ENCODE results near the gene MED29.

Gene MED29

DNA sequence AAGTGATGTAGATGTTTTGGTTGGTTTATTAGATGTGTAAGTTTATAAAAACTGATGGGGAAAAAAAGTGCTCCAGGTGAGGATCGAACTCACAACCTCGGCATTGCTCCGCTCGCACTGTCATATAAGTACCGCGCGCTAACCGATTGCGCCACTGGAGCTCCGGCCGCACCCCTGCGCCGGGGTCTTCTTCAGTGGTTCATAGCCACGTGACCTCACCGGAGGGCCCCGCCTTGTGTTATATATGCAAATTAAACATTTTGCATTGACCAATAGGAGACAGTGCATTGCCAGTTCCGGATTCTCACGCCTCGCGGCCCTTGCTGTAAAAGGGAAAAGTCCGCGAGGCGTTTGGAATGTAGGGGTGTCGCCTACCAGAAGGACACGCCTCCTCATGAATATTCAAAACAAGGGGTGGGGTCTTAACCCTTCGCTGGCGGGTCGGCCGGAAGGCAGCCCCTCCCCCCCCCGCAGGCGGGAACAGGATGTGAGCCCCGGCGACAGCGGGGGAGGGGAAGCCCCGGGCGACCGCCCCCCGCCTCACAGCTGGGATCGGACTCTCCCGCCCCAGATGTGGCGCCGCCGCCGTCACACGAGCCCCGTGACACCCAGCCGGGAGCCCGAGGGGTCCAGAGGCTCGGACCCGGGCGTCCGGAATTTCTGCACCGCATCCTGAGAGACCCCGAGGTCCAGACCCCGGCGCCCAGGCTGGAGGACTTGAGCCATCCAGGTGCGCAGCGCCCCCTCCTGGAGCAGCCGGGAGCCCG, 21.1 kb downstream of the MED29 start, which contains the start of gene PLEKHG2:
TSS of gene PLEKHG2 (plus strand) at position 570 of the 767 bp plus-strand sequence. CDS start 1,418 bp downstream, outside the sequence.
- peak; percentile 100 for DNase-seq

DNA sequence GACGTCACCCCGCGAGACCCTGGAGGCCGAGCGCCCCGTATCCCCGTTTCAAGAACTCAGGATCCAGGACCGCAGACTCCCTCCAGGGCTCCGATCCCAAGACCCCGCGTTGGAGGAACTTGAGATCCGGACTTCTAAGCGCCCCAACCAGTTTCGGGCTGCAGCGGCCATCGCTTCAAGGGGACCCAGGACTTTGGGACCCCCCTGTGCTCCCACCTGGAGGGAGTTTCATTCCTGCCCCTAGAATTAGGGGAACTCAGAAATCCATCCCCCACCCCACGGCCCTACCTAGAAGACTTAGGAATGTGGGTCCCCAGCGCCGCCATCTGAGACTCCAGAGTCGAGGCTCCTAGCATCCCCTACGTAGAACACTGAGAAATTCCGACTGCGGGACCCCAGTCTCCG, 21.7 kb downstream of the MED29 start:
- DNase-seq: no peak

DNA sequence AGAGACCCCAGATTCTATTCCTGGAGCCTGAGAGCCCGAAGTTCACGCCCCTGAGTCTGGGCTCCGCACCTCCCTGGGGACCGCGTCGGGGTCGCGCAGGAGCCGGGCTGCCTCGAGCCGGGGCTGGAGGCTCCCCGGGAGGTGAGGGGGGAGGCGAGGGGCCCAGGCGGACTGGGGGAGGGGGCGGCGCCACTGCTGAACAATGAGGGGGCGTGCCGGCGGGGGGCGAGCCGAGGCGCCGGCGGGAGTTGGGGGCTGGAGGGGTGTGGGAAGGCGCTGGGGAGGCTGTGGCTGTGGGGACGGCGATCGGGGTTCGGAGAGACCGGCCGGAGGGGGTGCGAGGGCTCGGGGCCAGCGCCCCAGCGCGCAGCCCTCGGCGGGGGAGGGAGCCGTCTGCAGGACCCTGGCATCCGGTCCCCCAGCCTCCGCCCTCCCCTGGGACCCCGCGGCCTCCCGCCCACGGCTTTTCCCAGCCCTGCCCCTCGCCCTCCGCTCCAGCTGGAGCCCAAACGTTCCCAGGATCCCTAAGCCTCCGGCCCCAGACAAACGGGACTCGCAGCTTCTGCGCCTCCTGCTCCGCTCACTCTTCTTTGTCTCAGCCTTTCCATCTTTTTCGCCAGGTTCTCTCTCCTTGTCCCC, 22.2 kb downstream of the MED29 start:
- peak; percentile 50 for DNase-seq

DNA sequence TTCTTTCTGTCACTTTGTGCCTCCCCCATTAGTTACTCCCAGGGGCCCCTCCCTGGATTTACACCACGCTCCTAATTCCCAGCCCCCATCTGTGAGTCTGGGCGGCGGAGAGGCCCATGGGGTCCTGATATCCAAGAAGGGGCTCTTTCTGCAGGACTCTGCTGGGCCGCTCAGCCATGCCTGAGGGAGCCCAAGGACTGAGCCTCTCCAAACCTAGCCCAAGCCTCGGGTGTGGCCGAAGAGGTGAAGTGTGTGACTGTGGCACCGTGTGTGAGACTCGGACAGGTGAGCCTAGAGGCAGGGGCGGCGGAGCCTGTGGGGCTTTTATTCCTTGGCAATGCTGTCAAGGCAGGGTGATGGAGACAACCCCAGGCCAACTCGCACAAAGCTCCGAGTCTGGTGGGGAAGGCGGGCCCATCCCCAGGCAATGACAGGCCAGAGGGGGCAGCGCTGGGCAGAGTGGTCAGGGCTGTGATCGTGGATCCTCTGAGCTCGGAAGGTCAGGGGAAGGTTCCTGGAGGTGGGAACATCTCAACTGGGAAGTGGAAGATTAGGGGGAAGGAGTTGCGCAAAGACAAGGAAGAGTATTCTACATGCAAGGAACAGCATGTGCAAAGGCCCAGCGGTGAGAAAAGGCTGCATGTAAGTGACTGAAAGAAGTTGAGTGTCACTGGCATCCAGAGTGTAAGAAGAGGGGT, 22.9 kb downstream of the MED29 start:
- DNase-seq: peak; percentile 30

DNA sequence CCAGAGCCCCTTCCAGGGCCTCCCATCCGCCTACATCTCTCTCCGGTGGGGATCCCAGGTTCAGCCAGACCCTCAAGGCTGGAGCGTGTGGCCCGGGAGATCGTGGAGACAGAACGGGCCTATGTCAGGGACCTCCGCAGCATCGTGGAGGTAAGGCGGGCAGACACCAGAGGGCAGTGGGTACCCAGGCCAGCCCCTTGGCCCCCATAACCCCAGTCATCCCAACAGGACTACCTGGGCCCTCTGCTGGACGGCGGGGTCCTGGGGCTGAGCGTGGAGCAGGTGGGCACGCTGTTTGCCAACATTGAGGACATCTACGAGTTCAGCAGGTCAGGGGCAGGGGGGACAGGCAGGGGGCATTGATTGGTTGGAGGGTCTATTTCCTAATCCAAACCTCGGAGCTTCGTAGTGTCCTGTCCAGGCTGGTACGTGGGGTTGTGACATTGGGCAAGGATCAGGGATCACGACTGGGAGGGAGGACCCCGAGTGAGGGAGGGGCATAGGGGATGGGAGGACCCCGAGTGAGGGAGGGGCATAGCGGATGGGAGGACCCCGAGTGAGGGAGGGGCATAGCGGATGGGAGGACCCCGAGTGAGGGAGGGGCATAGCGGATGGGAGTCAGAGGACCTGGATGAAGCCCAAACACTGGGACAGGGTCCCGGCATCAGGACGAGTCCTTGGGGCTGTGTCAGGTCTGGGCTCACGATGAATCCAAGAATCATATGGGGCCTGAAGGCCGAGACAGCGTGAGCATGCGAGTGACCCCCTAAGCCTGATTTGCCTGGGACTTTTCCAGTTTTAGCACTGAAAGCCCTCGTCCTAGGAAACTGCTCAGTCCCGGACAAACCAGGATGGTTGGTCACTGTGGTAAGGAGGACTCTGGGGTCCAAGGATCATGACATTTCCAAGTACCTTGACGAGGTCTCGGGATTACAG, 24.2 kb downstream of the MED29 start:
- DNase-seq: no peak

DNA sequence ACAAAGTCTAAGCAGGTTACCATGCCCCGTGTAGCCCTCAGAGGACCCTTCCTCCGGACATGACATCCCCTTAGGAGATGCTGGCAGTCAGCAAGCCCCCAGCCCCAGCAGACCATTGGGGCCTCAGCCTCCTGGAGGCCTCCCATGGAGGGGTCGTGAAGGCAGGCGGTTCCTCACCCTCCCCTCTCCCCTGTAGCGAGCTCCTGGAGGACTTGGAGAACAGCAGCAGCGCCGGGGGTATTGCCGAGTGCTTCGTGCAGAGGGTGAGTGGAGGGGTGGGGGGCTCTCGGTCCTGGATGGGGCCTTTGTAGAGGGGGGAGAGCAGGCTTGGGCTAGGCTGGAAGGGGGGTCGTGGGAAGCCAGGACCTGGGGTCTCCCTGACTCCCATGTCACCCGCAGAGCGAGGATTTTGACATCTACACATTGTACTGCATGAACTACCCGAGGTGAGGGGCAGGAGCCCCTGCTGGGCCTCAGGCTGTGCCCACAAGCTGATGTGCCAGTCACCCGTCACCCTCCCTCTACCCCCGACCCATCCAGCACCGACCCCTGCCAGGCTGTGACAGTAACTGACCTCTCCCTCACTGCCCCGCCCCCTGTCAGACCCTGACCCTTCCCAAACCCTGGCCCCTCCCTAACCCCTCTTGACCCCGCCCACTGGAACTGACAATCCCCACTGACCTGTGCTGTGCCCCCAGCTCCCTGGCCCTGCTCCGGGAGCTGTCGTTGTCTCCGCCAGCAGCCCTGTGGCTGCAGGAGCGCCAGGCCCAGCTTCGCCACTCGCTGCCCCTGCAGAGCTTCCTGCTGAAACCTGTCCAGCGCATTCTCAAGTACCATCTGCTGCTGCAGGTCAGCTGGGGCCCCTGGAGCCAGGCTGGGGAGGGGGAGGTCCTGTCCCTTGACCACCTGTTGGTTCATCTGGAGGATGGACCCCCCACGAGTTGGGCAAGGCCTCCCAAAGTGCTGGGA, 25.3 kb downstream of the MED29 start:
- no peak for DNase-seq

DNA sequence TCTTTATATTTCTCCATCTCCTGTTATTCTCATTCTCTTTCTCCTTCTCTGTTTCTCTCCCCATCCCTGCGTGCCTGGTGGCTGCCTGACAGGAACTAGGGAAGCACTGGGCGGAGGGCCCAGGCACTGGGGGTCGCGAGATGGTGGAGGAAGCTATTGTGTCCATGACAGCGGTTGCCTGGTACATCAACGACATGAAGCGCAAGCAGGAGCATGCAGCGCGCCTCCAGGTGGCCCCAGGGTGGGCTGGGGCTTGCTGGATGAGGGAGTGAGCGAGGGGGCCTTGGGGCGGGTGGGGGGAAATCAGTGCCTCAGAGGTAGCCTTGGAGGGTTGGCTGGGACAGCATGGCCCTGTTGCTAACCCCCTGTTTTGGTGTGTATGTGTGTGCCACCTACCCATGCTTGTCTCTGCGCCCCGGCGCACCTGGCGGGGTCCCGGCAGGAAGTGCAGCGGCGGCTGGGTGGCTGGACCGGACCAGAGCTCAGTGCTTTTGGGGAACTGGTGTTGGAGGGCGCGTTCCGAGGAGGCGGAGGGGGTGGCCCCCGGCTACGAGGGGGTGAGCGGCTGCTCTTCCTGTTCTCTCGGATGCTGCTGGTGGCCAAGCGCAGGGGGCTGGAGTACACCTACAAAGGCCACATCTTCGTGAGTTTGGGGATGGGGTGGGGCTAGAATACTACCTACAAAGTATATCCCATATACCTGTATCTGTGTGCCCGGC, 26.4 kb downstream of the MED29 start:
- DNase-seq: no peak

DNA sequence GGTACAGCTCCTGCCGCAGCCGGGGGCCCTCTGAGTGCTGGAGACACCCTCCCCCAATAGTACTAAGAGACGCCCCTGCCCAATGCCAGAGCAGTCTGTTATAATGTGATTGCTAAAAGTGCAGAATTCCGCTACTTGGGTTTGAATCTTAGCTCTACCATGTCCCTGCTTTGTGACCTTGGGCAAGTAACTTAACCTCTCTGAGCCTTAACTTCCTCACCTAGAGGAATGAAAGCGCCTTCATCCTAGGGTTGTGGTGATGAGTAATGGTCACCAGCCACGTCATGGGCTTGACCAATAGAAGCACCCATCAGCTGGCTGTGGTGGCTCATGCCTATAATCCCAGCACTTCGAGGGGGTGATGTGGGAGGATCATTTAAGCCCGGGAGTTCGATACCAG, 27.8 kb downstream of the MED29 start:
- no peak for DNase-seq

DNA sequence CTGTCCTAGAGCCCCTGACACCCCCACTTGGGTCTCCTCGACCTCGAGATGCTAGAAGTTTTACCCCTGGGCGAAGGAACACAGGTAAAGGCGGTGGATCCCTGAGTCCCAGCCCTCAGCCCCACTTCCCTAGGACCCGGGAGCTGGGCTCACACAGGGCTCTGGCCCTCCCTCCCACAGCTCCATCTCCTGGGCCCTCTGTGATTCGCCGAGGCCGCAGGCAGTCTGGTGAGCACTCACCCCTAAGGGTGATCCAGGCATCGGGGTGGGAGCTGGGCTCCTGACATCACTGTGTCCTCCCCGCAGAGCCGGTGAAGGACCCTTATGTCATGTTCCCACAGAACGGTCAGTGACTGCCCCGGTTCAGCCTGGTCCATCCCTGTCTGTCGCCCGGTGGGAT, 29.6 kb downstream of the MED29 start:
- no peak for DNase-seq

DNA sequence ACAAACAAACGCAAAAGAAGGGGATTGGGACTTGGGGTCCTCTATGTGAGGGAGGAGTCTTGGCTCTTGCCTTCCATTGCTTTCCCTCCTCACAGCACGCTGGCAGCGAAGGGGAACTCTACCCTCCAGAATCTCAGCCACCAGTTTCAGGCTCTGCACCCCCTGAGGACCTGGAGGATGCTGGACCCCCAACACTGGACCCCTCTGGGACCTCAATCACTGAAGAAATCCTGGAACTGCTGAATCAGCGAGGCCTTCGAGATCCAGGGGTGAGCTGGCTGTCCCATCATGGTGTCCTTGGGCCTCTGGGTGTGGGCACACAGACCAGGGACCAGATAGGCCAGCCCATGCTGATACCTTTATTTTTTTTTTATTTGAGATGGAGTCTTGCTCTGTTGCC, 30.8 kb downstream of the MED29 start:
- no peak for DNase-seq

DNA sequence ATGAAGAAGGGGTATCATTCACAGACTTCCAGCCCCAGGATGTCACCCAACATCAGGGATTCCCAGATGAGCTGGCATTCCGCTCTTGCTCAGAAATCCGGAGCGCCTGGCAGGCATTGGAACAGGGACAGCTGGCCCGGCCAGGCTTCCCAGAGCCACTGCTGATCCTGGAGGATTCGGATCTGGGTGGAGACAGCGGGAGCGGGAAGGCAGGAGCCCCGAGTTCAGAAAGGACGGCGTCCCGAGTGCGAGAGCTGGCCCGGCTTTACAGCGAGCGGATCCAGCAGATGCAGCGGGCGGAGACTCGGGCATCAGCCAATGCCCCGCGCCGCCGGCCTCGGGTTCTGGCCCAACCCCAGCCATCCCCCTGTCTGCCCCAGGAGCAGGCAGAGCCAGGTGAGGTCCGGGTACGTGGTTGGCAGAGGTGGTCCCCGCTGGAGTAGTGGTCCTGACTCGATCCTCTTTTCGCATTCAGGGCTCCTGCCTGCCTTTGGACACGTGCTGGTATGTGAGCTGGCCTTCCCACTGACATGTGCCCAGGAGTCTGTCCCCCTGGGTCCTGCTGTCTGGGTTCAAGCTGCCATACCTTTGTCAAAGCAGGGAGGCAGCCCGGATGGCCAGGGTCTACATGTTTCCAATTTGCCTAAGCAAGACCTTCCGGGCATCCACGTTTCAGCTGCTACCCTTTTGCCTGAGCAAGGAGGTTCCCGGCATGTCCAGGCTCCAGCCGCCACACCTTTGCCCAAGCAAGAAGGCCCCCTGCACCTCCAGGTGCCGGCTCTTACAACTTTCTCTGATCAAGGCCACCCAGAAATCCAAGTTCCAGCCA, 32.3 kb downstream of the MED29 start:
- no peak for DNase-seq

DNA sequence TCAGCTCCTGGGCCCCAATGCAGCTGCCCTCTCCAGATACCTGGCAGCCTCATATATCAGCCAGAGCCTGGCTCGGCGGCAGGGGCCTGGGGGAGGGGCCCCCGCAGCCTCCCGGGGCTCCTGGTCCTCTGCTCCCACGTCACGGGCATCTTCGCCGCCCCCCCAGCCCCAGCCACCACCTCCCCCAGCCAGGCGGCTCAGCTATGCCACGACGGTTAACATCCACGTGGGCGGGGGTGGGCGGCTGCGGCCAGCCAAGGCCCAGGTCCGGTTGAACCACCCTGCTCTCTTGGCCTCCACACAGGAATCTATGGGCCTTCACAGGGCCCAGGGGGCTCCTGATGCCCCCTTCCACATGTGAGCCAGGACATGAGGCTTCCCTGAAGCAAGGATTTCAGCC, 33.8 kb downstream of the MED29 start:
- no peak for DNase-seq

DNA sequence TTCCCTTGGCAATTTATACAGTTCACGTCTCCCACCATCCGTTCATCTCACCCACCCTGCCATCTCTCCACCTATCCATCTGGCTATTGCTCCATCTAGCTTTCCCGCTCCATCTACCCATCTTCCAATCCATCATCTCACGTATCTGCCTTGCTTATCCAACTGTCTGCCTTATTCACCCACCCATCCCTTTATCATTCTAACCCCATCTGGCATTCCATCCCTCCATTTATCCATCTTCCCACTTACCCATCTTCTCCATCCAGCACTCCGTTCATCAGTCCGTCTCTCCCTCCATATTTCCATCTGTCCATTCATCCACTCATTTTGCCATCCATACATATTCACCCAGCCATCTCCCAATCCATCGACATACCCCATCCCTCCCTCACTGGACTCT, 34.6 kb downstream of the MED29 start:
- no peak for DNase-seq

DNA sequence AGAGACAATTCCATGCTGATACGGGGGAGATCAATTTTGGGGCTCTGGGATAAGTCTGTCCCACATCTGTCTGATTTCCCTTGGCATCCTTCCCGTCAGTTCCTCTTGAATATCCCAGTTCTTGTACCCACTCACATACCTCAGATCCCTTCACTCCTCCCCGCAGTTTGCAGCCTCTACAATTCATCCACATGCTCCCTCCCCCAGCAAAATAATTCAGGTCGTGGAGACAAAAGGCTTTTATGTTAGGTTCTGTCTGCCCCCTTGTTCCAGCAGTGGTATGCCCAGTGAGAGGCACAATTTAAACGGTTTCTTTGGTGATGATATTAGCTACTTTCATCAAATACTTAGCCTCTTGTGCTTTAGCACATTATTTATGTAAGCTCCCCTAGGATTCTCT, 35.0 kb downstream of the MED29 start:
- DNase-seq: no peak

DNA sequence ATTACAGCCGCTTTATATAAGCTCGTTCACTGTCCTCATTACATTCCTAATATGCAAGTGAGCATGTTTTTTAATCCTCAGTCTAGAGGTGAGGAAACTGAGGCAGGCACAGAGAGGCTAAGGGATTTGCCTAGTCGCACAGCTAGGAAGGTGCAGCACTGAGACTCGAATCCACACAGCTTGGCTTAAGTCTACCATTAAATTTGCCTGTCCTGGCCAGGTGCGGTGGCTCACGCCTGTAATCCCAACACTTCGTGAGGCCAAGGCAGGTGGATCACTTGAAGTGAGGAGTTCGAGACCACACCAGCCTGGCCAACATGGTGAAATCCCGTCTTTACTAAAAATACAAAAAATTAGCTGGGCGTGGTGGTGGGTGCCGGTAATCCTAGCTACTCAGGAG, 36.5 kb downstream of the MED29 start:
- DNase-seq: no peak

DNA sequence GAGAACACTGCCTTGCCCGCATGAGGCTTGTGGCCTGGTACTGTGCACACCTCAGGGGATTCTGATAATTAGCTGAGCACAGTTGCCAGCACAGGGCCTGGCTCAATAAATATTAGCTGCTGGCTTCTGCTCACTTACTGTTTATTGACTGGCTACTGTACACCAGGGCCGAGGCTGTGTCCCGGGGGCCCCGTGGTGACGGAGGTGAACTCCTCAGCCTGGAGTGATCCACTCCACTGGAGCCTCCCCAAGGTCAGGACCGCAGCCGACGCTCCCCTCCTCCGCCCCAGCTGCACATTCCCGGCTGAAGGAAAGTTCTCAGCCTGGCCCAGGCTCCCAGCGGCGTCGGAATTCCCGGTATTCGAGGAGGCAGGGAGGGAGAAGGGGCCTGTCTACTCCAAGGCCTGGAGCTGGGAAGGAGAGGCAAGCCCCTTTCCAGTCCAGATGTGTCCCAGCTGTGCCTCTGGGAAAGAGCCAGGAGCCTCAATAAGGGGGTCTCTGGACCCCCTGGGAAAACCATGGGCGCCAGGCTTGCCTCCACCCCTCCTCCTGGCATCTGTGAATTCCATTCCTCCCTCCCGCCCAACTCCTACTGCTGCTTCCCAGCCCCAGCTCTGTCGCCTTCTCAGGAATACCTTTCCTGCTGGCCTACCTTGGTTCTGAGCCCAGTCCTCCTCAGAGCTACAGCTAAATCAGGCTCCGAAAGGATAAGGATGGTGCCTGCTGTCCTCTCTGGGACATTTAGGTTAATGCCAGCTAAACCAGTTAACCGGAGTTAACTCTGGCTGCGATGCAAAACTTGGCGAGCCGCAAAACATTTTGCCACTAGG, 37.3 kb downstream of the MED29 start:
- peak; percentile 90 for DNase-seq

DNA sequence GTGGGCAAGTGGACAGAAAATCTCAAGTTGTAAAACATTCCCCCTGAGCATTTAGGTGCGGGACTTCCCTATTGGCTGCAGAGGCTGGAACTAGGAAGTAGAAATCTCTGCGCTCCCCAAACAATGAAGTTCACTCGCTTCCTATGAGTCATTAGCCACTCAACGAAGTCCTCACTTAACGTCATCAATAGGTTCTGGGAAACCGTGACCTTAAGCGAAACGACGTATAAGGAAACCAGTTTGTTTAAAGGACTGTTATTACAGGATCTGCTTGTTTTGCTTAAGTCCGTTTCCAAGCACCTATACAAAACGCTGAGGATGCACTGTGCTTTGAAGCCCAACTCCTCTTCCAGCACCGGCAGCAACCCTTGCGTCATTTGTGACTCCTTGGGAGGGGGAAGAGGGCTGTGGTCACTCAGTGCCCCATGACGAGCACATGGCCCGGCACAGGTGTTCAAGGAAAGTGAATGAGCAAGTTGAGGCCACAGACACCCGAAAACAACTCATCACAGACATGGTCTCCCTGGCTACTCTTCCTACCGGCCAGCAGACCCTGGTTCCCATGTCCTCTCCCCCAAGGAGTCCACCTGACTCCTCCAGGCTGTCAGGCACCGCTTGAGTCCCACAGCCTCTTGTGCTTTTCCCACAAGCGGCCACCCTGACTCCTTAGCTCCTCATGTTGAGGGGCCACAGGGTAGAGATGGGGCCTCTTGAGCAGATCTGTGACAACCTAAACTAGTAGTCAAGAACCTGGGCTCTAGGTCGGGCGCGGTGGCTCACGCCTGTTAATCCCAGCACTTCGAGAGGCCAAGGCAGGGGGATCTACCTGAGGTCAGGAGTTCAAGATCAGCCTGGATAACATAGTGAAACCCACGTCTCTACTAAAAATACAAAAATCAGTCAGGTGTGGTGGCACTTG, 39.8 kb downstream of the MED29 start:
- DNase-seq: peak; percentile 99

DNA sequence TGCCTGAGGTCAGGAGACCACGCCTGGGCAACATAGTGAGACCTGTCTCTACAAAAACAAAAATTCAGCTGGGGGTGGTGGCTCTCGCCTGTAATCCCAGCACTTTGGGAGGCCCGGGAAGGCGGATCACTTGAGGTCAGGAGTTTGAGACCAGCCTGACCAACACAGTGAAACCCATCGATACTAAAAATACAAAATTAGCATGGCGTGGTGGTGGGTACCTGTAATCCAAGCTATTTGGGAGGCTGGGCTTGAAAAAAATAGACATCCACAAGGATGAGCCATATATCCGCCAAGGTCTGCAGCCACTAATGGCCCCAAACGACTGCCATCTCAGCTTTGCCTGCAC, 41.5 kb downstream of the MED29 start:
- DNase-seq: no peak

Measured in HCEC 1CT (cell line).